SIG-M5 treated with dmso at 0.1 percent for 504 hours (cell line): Measurements from ENCODE around the gene HOXA13.

ENCODE experiments used
- DNase-seq: peaks from one replicate; lab custom pipeline; 2025; ENCODE audit not compliant: unreplicated experiment; lab: John Stamatoyannopoulos, UW

The HOXA13 gene

GRCh38 chr7:27182861-27183681 lies 16.8 kb downstream of the HOXA13 start:
- DNase-seq = no peak

- DNase-seq = no peak
Observed at GRCh38 chr7:27182285-27182841, 17.5 kb downstream of the HOXA13 start.

GRCh38 chr7:27181795-27182275 lies 18.1 kb downstream of the HOXA13 start:
- no peak for DNase-seq

DNA sequence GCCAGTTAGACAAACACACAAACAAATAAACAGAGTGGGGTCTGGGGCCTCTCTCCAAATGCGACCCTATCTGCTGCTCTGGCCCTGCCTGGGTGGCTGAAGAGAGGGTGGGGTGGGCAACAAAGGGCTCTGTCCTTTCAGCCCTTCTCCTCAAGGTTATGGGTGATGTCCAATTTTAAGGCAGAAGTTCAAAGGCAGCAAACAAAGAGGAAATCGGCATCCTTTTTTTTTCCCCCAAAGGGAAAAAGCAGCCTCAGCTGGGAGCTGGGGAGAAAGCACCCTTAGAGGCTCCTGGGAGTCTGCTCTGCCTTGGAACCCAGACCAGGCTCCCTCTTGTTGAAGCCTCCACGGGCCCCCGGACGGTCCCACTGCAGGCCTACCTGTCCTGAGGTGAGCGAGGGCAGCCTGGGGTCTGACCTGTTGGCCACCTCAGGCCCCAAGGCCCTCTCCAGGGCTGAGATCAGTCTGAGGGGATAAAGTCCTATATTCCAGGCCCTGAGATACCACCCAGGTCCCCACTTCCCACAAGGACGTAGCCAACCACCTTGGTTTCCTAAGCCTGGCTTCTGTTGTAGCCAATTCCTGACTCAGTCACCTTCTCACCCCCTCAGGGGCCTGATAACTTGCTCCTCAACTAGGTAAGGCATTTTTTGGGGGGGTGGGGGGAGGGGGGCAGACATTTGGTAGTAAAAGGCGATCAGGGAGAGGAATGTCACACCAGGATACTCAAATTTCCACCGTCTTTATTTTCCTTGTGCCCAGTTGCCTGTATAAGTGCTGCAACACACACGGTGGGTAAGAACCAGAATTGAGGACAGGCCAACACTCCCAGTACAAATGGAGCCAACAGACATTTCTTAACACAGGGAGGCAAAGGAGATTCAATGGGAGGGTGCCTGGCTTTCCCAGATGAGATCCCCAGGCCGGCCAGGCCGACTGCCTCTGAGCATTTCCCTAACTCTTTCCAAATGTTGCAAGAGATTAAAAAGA lies 19.2 kb downstream of the HOXA13 start:
- DNase-seq = no peak

- no peak for DNase-seq
Observed at GRCh38 chr7:27179503-27180430, 20.1 kb downstream of the HOXA13 start.

- DNase-seq = no peak
Observed at GRCh38 chr7:27179030-27179429, 20.9 kb downstream of the HOXA13 start.

DNA sequence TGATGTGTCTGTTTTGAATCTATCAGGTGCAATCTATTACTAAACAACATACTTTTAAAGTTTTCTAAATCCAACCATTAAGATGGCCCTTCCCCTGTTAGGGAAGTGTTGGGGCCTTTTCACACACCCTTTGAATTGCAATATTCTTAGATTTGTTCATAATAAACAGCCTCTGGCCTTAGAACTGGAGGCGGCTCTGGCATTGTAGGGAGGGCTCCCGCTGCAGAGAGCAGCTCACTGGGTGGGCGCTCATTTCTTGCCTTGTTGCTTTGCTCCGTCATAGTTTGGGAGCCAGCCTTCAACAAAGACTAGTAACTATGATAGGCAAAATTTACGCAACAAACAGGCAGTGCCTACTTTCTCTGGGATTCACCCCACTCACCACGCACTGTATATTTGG lies 21.5 kb downstream of the HOXA13 start:
- no peak for DNase-seq

GRCh38 chr7:27177795-27178320 lies 22.0 kb downstream of the HOXA13 start:
- DNase-seq = no peak

GRCh38 chr7:27176962-27177794 lies 22.7 kb downstream of the HOXA13 start:
- DNase-seq = no peak

DNA sequence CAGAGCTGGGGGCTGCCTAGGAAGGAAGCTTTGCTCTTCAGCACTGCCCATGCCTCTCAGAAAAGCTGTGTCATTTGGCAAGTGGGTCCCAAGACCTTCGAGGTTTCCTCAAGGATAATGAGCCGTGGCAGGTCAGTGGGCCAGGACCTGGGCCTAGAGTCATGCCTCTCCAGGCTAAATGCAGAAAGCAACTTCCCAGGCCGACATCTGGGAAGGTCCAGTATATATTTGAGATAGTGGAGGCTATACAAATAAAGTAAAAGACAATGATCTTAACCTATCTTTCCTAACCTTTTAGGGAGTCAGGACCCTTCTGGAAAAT lies 23.4 kb downstream of the HOXA13 start:
- DNase-seq = no peak

GRCh38 chr7:27175626-27176523 lies 24.0 kb downstream of the HOXA13 start:
- no peak for DNase-seq

DNA sequence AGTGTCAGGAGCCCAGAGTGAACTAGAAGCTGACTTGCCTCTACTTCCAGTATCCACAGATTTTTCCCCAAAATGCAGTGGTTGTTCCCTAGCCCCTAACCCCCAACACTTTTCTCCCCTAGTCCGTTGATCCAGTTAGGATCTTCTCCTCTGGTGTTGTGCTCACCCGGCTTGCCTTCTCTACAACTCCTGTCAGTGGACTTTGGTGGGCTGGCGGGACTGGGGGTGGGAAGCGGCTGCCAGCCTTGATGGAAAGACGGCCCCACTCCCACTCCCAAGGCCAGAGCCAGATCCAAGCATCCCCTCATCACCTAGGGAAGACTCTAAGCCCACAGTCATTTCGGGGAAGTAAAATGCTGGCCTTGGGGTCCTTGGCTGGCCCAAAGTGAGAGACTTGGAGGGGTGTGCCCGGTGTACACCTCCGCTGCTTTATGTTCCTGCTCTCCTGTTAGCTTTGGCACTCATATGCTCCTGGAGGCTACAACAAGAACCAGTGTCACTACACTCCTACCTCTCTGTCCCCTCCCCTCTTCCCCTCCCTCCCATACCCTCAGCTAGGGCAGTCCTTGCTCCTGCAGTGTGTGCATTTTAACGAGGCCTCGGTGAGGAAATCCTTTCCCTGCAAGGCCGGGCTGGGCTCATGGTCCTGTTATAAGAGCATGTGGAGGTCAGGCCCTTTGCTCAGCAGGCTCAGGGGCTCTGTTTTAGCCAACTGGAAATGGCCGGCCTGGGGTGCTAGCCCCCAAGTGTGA lies 24.8 kb downstream of the HOXA13 start:
- no peak for DNase-seq

DNA sequence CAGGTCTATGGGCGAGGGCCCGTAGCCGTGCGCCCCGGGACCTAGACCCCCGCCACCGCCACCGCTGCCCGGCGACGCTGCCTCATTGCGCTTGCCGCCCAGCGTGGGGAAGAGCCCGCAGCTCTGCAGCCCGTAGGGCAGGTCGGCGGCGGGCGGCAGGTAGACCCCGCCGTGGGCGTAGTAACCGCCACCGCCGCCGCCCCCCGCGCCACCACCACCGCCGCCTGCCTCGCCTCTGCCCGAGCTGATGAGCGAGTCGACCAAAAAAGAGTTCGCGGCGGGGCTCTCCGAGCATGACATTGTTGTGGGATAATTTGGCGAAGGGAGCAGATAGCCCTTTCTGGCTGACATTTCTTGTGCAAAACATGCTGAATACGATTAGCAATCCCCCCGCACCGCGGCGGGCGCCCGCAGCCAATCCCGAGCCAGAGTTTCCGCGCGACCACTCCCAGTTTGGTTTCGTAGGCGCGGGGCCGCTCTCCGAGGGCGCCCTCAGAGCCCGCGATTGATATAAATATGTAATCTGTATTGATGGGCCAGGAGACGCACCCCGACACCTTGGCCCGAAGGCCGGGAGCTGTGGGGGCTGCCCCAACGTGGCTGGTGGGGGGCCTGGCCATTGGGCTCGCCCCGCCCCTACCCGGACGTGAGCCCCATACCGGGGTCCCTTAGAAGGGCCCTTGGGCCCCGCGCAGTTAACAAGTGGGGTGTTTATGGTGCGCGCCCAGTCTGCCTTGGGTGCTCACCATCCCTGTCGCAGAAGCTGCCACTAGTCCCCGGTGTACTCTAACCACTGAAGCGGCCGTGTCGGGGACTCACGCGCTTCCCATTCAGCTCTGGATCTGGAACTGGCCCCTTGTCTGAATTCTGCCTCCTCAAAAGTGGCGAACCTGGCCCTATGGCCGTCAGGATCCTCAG lies 25.7 kb downstream of the HOXA13 start, which contains the start of gene HOXA10:
Gene HOXA10, minus strand, starts transcription at position 365 of the 918 bp plus-strand sequence. Its CDS starts 14 bp downstream, at position 351.
- DNase-seq = no peak

GRCh38 chr7:27173511-27173955 lies 26.4 kb downstream of the HOXA13 start:
- DNase-seq = no peak

- DNase-seq = no peak
Observed at GRCh38 chr7:27172823-27173510, 26.9 kb downstream of the HOXA13 start.

- no peak for DNase-seq
Observed at GRCh38 chr7:27172315-27172774, 27.5 kb downstream of the HOXA13 start.
